ENCODE data around the gene ADD3. TPM values are rescaled to one million over a fixed set of nuclear protein-coding genes. Genes with fewer than 3 reads are reported as not detected.

Gene ADD3
- total RNA-seq, 1 experiment from 2014 or later, result 59.9 TPM

DNA sequence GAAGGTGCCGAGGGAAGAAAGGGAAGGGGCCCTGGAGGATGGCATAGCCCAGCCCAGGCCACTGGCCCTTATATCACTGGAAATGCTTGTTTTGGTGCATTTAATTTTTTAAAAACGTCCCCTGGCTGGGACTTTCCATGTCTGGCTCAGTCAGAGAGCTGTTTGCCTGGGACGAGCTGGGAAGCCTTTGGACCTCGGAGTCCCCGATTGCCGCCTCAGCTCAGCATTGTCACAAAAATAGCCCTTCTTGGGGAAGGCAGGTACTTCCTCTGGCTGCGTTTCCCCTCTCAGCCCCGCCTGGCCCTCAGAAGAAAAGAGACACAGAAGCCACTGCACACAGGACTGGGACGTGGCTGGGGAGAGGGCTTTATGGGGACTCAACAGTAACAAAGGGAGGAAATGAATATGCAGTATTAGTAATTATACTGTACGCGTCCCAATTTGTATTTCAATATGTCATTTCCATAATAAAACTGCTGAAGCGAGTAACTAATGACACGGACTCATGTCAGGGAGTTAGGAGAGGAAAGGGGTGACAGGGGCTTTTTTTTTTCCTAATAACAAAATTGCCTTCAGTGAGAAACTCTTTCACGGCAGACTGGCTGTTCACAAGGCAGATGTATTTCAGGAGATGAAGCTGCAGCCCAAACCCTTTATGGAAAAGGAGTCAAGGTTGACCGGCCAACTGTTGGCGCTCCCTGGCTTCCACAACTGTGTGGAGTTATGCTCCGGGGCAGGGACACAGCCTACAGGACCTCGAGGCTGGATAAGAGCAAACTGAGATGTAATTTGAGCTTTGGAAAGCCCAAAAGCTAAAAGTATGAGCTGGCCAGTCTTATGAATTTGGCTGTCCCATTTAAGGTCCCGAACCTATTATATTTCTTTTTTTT lies 168.6 kb downstream of the ADD3 start:
- Histone ChIP-seq H2BK15ac (ENCODE audit: low read depth, low read length) (no peak overlapping the region), H4K20me1 (ENCODE audit: control insufficient read depth, insufficient read depth, insufficient read length) (no peaks in the 10 kb centered on the region), H3K79me2 (ENCODE audit: insufficient read depth, low read length) (no peaks in the 10 kb centered on the region), H2BK12ac (ENCODE audit: insufficient read length, low read depth, low read length) (no peak overlapping the region), H2AK5ac (ENCODE audit: insufficient read length, low read length) (no peak overlapping the region), H3K27ac (ENCODE audit: insufficient read length, low read depth, low read length) (no peak overlapping the region), H3K9me3 (ENCODE audit: control insufficient read depth, low read depth, low read length) (no peaks in the 10 kb centered on the region), H3K18ac (ENCODE audit: insufficient read length, low read depth, low read length) (no peak overlapping the region), H2BK5ac (ENCODE audit: insufficient read length, low read length) (no peak overlapping the region), H3K14ac (ENCODE audit: insufficient read depth, low read length) (0 out of 2 replicates have a peak overlapping the region, but pooled peaks have one; percentile 26), H4K5ac (ENCODE audit: insufficient read length, low read depth, low read length) (no peak overlapping the region), H2BK120ac (ENCODE audit: low read depth, low read length, poor library complexity, severe bottlenecking) (no peak overlapping the region), H3K4ac (ENCODE audit: low read depth, low read length) (no peak overlapping the region), H3K4me2 (ENCODE audit: insufficient read depth, insufficient read length, low read length) (peak overlapping the region; percentile 24), H3K23ac (ENCODE audit: insufficient read length, low read depth, low read length) (no peak overlapping the region), H3K9ac (ENCODE audit: extremely low read depth, insufficient read length, low read length) (no peak overlapping the region), H3K79me1 (ENCODE audit: insufficient read depth, low read depth, low read length, poor library complexity, severe bottlenecking) (no peaks in the 10 kb centered on the region), H3K27me3 (ENCODE audit: insufficient read depth, low read length) (peaks cover 31% of the 10 kb centered on the region), H2BK20ac (ENCODE audit: low read depth, low read length, poor library complexity, severe bottlenecking) (no peak overlapping the region), H4K91ac (ENCODE audit: insufficient read length, low read depth, low read length) (no peak overlapping the region), H2AFZ (ENCODE audit: low read length) (no peak overlapping the region), H3T11ph (ENCODE audit: low read length) (no peak overlapping the region), H3K23me2 (ENCODE audit: insufficient read length, low read depth, low read length, poor library complexity, severe bottlenecking) (no peaks in the 10 kb centered on the region), H3K56ac (ENCODE audit: insufficient read length, low read depth, low read length) (no peak overlapping the region), H4K8ac (replicated peaks; ENCODE audit: insufficient read length, low read depth, low read length) (no peak overlapping the region), H3K4me1 (ENCODE audit: insufficient read depth, low read length) (peaks cover 2% of the 10 kb centered on the region; the same call in 1 of the 2 replicates)
- TF ChIP-seq, protein P1, sequence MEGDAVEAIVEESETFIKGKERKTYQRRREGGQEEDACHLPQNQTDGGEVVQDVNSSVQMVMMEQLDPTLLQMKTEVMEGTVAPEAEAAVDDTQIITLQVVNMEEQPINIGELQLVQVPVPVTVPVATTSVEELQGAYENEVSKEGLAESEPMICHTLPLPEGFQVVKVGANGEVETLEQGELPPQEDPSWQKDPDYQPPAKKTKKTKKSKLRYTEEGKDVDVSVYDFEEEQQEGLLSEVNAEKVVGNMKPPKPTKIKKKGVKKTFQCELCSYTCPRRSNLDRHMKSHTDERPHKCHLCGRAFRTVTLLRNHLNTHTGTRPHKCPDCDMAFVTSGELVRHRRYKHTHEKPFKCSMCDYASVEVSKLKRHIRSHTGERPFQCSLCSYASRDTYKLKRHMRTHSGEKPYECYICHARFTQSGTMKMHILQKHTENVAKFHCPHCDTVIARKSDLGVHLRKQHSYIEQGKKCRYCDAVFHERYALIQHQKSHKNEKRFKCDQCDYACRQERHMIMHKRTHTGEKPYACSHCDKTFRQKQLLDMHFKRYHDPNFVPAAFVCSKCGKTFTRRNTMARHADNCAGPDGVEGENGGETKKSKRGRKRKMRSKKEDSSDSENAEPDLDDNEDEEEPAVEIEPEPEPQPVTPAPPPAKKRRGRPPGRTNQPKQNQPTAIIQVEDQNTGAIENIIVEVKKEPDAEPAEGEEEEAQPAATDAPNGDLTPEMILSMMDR (conservative IDR thresholded peaks at IDR 0.05), result no peak
- peak overlapping the region in 1 of 3 experiments; percentile 34; a peak in 1 of 7 replicates for H3K27ac Mint-ChIP-seq
- no CpG with 5 or more reads among the region's 19 CpGs for WGBS (ENCODE audit: extremely low coverage, insufficient read length, low lambda C conversion rate)
- peaks cover 0 to 7% of the 10 kb centered on the region in 2 experiments; a peak in 1 of 5 replicates for H3K9me3 Mint-ChIP-seq
- peak overlapping the region in 1 of 2 experiments; percentile 46; a peak in 1 of 5 replicates for H3K4me3 Mint-ChIP-seq
- peaks cover 0 to 2% (median 0%) of the 10 kb centered on the region in 3 experiments; a peak in 1 of 7 replicates for H3K36me3 Mint-ChIP-seq (ENCODE audit: insufficient read depth in 1 of 3, low read depth in 3 of 3)
- H3K27me3 Mint-ChIP-seq (ENCODE audit: low read depth), result peaks cover 89% of the 10 kb centered on the region
- H3K4me1 Mint-ChIP-seq, result peaks cover 34 to 35% of the 10 kb centered on the region in 2 experiments
- DNase-seq, result no peak

Measured in H9 (cell line).